Right kidney (tissue), 1 donor: ENCODE data around the gene RIC1.
"Not testable (repeated sequence)": the region's sequence is repeated elsewhere in the genome, so short reads cannot be mapped to it uniquely, and the experiment has no call there.

Source experiments
- DNase-seq: peaks from one replicate; pipeline ENCODE4 v3.0.0-alpha.2; 2016

The RIC1 gene

GRCh38 chr9:5720151-5720550, 91.2 kb downstream of the RIC1 start:
- DNase-seq = no peak

- no peak for DNase-seq
Observed at GRCh38 chr9:5721279-5722087, 92.6 kb downstream of the RIC1 start.

GRCh38 chr9:5722679-5723078, 93.8 kb downstream of the RIC1 start:
- not testable (repeated sequence) for DNase-seq

GRCh38 chr9:5735072-5735471, 106.2 kb downstream of the RIC1 start:
- DNase-seq = no peak

- no peak for DNase-seq
Observed at GRCh38 chr9:5736563-5737346, 107.8 kb downstream of the RIC1 start.

GRCh38 chr9:5743109-5743508, 114.2 kb downstream of the RIC1 start:
- no peak for DNase-seq

- no peak for DNase-seq
Observed at GRCh38 chr9:5748438-5748837, 119.5 kb downstream of the RIC1 start.

- no peak for DNase-seq
Observed at GRCh38 chr9:5749306-5749705, 120.4 kb downstream of the RIC1 start.

- no peak for DNase-seq
Observed at GRCh38 chr9:5750569-5750968, 121.7 kb downstream of the RIC1 start.

- no peak for DNase-seq
Observed at GRCh38 chr9:5756633-5757032, 127.7 kb downstream of the RIC1 start.

- no peak for DNase-seq
Observed at GRCh38 chr9:5760338-5760737, 131.4 kb downstream of the RIC1 start.

GRCh38 chr9:5762421-5762820, 133.5 kb downstream of the RIC1 start:
- no peak for DNase-seq

- DNase-seq = no peak
Observed at GRCh38 chr9:5764130-5764868, 135.4 kb downstream of the RIC1 start.

GRCh38 chr9:5767968-5768932, 139.3 kb downstream of the RIC1 start:
- DNase-seq = no peak

GRCh38 chr9:5773324-5773999, 144.6 kb downstream of the RIC1 start:
- no peak for DNase-seq

GRCh38 chr9:5778805-5779204, 149.9 kb downstream of the RIC1 start:
- no peak for DNase-seq

GRCh38 chr9:5779705-5780218, 150.9 kb downstream of the RIC1 start:
- DNase-seq = not testable (repeated sequence)

- not testable (repeated sequence) for DNase-seq
Observed at GRCh38 chr9:5783420-5783819, 154.5 kb downstream of the RIC1 start.

- DNase-seq = no peak
Observed at GRCh38 chr9:5783982-5784381, 155.1 kb downstream of the RIC1 start.

- DNase-seq = no peak
Observed at GRCh38 chr9:5784526-5785315, 155.8 kb downstream of the RIC1 start.
